ENCODE measurements around the gene GRWD1. TPM values are rescaled to one million over a fixed set of nuclear protein-coding genes. Genes with fewer than 3 reads are reported as not detected.

GRWD1 gene
- total RNA-seq, 1 donor from 2014 or later: 17.5 TPM

Other genes starting within 250 kb of the GRWD1 start
- 26.1 TPM for gene CARD8, start 190.1 kb upstream of the GRWD1 start, total RNA-seq
- 0.35 TPM for gene ZNF114, start 175.9 kb upstream of the GRWD1 start, total RNA-seq
- gene EMP3, start 120.4 kb upstream of the GRWD1 start, total RNA-seq: 47.3 TPM
- 50.2 TPM for gene TMEM143, start 82.0 kb upstream of the GRWD1 start, total RNA-seq
- gene SYNGR4, start 81.6 kb upstream of the GRWD1 start, total RNA-seq: not detected
- gene KDELR1, start 54.4 kb upstream of the GRWD1 start, total RNA-seq: 70.1 TPM
- 0.70 TPM for gene GRIN2D, start 52.3 kb upstream of the GRWD1 start, total RNA-seq
- 0.32 TPM for gene KCNJ14, start 9.6 kb downstream of the GRWD1 start, total RNA-seq
- 46.4 TPM for gene CYTH2, start 23.4 kb downstream of the GRWD1 start, total RNA-seq
- 3.0 TPM for gene LMTK3, start 65.9 kb downstream of the GRWD1 start, total RNA-seq
- gene SULT2B1, start 106.2 kb downstream of the GRWD1 start, total RNA-seq: 0.19 TPM
- not detected for gene SPACA4, start 160.8 kb downstream of the GRWD1 start, total RNA-seq
- not detected for gene FAM83E, start 169.1 kb downstream of the GRWD1 start, total RNA-seq
- gene RPL18, start 173.2 kb downstream of the GRWD1 start, total RNA-seq: 437 TPM
- 8.5 TPM for gene SPHK2, start 173.5 kb downstream of the GRWD1 start, total RNA-seq
- 4.4 TPM for gene DBP, start 191.4 kb downstream of the GRWD1 start, total RNA-seq
- gene CA11, start 200.2 kb downstream of the GRWD1 start, total RNA-seq: 6.5 TPM
- not detected for gene NTN5, start 227.0 kb downstream of the GRWD1 start, total RNA-seq
- gene FUT2, start 250.0 kb downstream of the GRWD1 start, total RNA-seq: not detected

Data from cardiac septum (tissue), 1 donor.